AG04450 (cell line): Measurements from ENCODE around the gene ACTR8. TPM values are rescaled to one million over a fixed set of nuclear protein-coding genes. Genes with fewer than 3 reads are reported as not detected.

Experiments
- CTCF ChIA-PET: fragments of 300-600, 350-600 bp; formaldehyde crosslinking; extraction: SDS; loops from one replicate; lab custom pipeline; 2022; ENCODE audit warnings: antibody characterized with exemption, inconsistent platforms; lab: Charles Lee
- POLR2A ChIA-PET: fragments of 350-600 bp; formaldehyde crosslinking; extraction: SDS; loops from one replicate; lab custom pipeline; 2021; ENCODE audit warnings: antibody characterized with exemption, inconsistent platforms; lab: Yijun Ruan, JAX
- DNase-seq: peaks from one replicate; pipeline ENCODE4 v3.0.0-alpha.2; 2011; ENCODE audit warnings: low read depth, low spot score
- H3K27ac ChIP-seq: one replicate; pipeline ENCODE4 v1.5.1; 2012; ENCODE audit warnings: low read depth, low read length, control low read depth
- H3K27me3 ChIP-seq: one replicate; pipeline ENCODE4 v1.6.0; 2012; ENCODE audit warnings: low read length; ENCODE audit not compliant: control insufficient read depth, insufficient read depth
- H3K4me3 ChIP-seq: 2 replicates; pipeline ENCODE4 v1.5.1; 2011; ENCODE audit warnings: mild to moderate bottlenecking, low read depth, low read length, control low read depth
- H3K9me3 ChIP-seq: 2 replicates; pipeline ENCODE4 v1.5.1; 2012; ENCODE audit warnings: low read length; ENCODE audit not compliant: control insufficient read depth, insufficient read depth
- CTCF ChIP-seq: IDR thresholded peaks from 2 replicates; pipeline ENCODE4 v1.5.1; 2011; ENCODE audit warnings: low read depth, low read length, control low read depth, inconsistent platforms
- polyA plus RNA-seq: library from polyadenylated mRNA; depleted of rRNA; stranded (reverse); fragments of >200 nt; gene quantifications from 2 replicates; pipeline ENCODE4 v1.2.3, GENCODE V29; 2011; rRNA removed

The ACTR8 gene
- polyA plus RNA-seq, 1 experiment: 37.5 TPM

GRCh38 chr3:53817809-53818208, 64.1 kb downstream of the ACTR8 start:
- CTCF ChIA-PET: no interaction called here
- no peak overlapping the region for H3K4me3 ChIP-seq
- peaks cover 7% of the 10 kb centered on the region for H3K27me3 ChIP-seq
- no peak for TF ChIP-seq CTCF
- no peaks in the 10 kb centered on the region; the same call in 1 of the 2 replicates for H3K9me3 ChIP-seq
- no peak for DNase-seq
- no peak overlapping the region for H3K27ac ChIP-seq
- POLR2A ChIA-PET: no interaction called here

GRCh38 chr3:53817211-53817610, 64.7 kb downstream of the ACTR8 start:
- Histone ChIP-seq H3K27ac (no peak overlapping the region), H3K4me3 (no peak overlapping the region), H3K27me3 (peaks cover 12% of the 10 kb centered on the region), H3K9me3 (no peaks in the 10 kb centered on the region)
- POLR2A ChIA-PET: no interaction called here
- DNase-seq: no peak
- CTCF ChIA-PET: no interaction called here
- no peak for TF ChIP-seq CTCF

Other genes with a start within 250 kb of the ACTR8 start
- gene CHDH, start 35.7 kb downstream of the ACTR8 start, polyA plus RNA-seq: 0.01 and 0.02 TPM in 2 replicates
- not detected in 2 replicates for gene IL17RB, start 35.6 kb downstream of the ACTR8 start, polyA plus RNA-seq
- gene SELENOK, start 9.7 kb upstream of the ACTR8 start, polyA plus RNA-seq: 42.1 and 58.5 TPM in 2 replicates
- gene CACNA2D3, start 240.4 kb upstream of the ACTR8 start, polyA plus RNA-seq: 0.24 and 0.32 TPM in 2 replicates